Body of pancreas (tissue), 4 donors: ENCODE data around the gene ZAP70. TPM values are rescaled to one million over a fixed set of nuclear protein-coding genes. Genes with fewer than 3 reads are reported as not detected.

ENCODE experiments used
- ATAC-seq: fragments of 150-250 bp; one replicate; pipeline ENCODE4 v1.9.1; 2016
- DNase-seq, 4 donors: peaks; one replicate each; pipeline ENCODE4 v3.0.0-alpha.2; 2019
- H3K27ac ChIP-seq, 4 donors: fragments of 200-600 bp; sonication (generic); 1 replicate in 3 of 4; 2 replicates in 1 of 4; pipeline versions ENCODE4 v1.5.1 to v1.6.1; 2016 to 2019; ENCODE audit warnings: mild to moderate bottlenecking in 1 of 4, mixed read lengths in 1 of 4, moderate library complexity in 1 of 4
- H3K27me3 ChIP-seq, 2 donors: fragments of 200-600 bp; sonication (generic); one replicate each; pipeline ENCODE4 v1.6.0; 2016; ENCODE audit warnings: mild to moderate bottlenecking in 1 of 2
- H3K36me3 ChIP-seq, 2 donors: fragments of 200-600 bp; sonication (generic); replicated peaks in 1 of 2; 2 replicates each; pipeline ENCODE4 v1.5.1; 2016; ENCODE audit warnings: low read depth in 2 of 2; ENCODE audit not compliant: insufficient read depth in 1 of 2
- H3K4me1 ChIP-seq: fragments of 200-600 bp; sonication (generic); one replicate; pipeline ENCODE4 v1.6.0; 2016
- H3K4me3 ChIP-seq, 2 donors: fragments of 200-600 bp; sonication (generic); 1 replicate in 1 of 2; 2 replicates in 1 of 2; pipeline ENCODE4 v1.5.1; 2016 to 2019
- H3K9me3 ChIP-seq, 3 donors: fragments of 200-600 bp; sonication (generic); 1 replicate in 2 of 3; 2 replicates in 1 of 3; pipeline ENCODE4 v1.5.1; 2016
- CTCF ChIP-seq, 7 experiments: fragments of 450-650 bp in 4 of 7; fragments of 200-600 bp in 3 of 7; sonication (generic) in 3 of 7; IDR thresholded peaks; one replicate each; pipeline ENCODE4 v1.5.1; 2016 to 2019; ENCODE audit warnings: antibody characterized with exemption in 7 of 7
- POLR2A ChIP-seq, 3 donors: fragments of 450-650 bp; IDR thresholded peaks; one replicate each; pipeline ENCODE4 v1.6.1; 2016; ENCODE audit warnings: antibody characterized with exemption in 3 of 3, mild to moderate bottlenecking in 2 of 3
- WGBS, 2 donors: methylation state at CpG; one replicate each; pipeline ENCODE4 v1.1.5; 2017; 5-methylcytosine and 5-hydroxymethylcytosine counted together
- intact Hi-C: fragments of 100-400 bp; cut with DNase I; formaldehyde crosslinking; loops from one replicate; pipeline ENCODE4 v1.15.1; 2023
- total RNA-seq, 2 donors: library from RNA; depleted of rRNA; stranded (reverse); fragments of >200 nt; gene quantifications; one replicate each; pipeline ENCODE4 v1.1.0, GENCODE V29; 2016

Gene ZAP70
- total RNA-seq, 2 donors from 2014 or later: 2.1 to 4.0 TPM

GRCh38 chr2:97714950-97715652, 1.7 kb downstream of the ZAP70 start:
- Histone ChIP-seq H3K36me3 (no peaks in the 10 kb centered on the region), H3K27me3 (no peaks in the 10 kb centered on the region), H3K9me3 (no peaks in the 10 kb centered on the region), H3K27ac (no peak overlapping the region), H3K4me1 (no peaks in the 10 kb centered on the region), H3K4me3 (no peak overlapping the region)
- ATAC-seq: no peak
- 76 to 79% methylated on average over 9 to 13 of the region's 13 CpGs for WGBS, 2 donors
- DNase-seq: peak in 1 of 4 donors; percentile 2
- no peak for TF ChIP-seq CTCF (IDR thresholded peaks at IDR 0.05)
- no peak for TF ChIP-seq POLR2A (IDR thresholded peaks at IDR 0.05)
- intact Hi-C loops: no loop called here

- TF ChIP-seq CTCF (IDR thresholded peaks at IDR 0.05) (no peak), POLR2A (IDR thresholded peaks at IDR 0.05) (no peak)
- Histone ChIP-seq H3K9me3 (no peaks in the 10 kb centered on the region), H3K4me3 (no peak overlapping the region), H3K27me3 (no peaks in the 10 kb centered on the region), H3K36me3 (no peaks in the 10 kb centered on the region), H3K27ac (no peak overlapping the region), H3K4me1 (no peaks in the 10 kb centered on the region)
- ATAC-seq: no peak
- WGBS, 2 donors: 71 to 77% methylated on average over 8 to 9 of the region's 9 CpGs
- DNase-seq: peak in 1 of 4 donors; percentile 4
- intact Hi-C loops: no loop called here
These were observed 2.7 kb downstream of the ZAP70 start for GRCh38 chr2:97715951-97716694.

- Histone ChIP-seq H3K4me3 (no peak overlapping the region), H3K36me3 (no peaks in the 10 kb centered on the region), H3K9me3 (no peaks in the 10 kb centered on the region), H3K4me1 (no peaks in the 10 kb centered on the region), H3K27me3 (no peaks in the 10 kb centered on the region), H3K27ac (no peak overlapping the region)
- WGBS, 2 donors: 77 to 80% methylated on average over 14 to 21 of the region's 21 CpGs
- DNase-seq (peak in 1 of 4 donors; percentile 3), ATAC-seq (no peak)
- intact Hi-C loops: no loop called here
- TF ChIP-seq POLR2A (IDR thresholded peaks at IDR 0.05) (no peak), CTCF (IDR thresholded peaks at IDR 0.05) (no peak)
These were observed 3.6 kb downstream of the ZAP70 start for GRCh38 chr2:97716695-97717612.

- DNase-seq (no peak), ATAC-seq (no peak)
- Histone ChIP-seq H3K4me1 (no peaks in the 10 kb centered on the region), H3K4me3 (no peak overlapping the region), H3K36me3 (no peaks in the 10 kb centered on the region), H3K9me3 (no peaks in the 10 kb centered on the region), H3K27me3 (no peaks in the 10 kb centered on the region), H3K27ac (no peak overlapping the region)
- TF ChIP-seq CTCF (IDR thresholded peaks at IDR 0.05): no peak
- no peak for TF ChIP-seq POLR2A (IDR thresholded peaks at IDR 0.05)
- 29 to 56% methylated on average over 3 of the region's 3 CpGs for WGBS, 2 donors
- intact Hi-C loops: no loop called here
These were observed 4.2 kb downstream of the ZAP70 start for GRCh38 chr2:97717613-97717995.
